Fibroblast of lung (primary cell): Measurements from ENCODE around the gene CFHR4.

Source experiments
- CTCF ChIP-seq, 2 donors: IDR thresholded peaks in 1 of 2; conservative IDR thresholded peaks in 1 of 2; 1 replicate in 1 of 2; 2 replicates in 1 of 2; pipeline ENCODE4 v1.5.1; 2011 to 2012; ENCODE audit warnings: low read length in 2 of 2, control low read depth in 1 of 2, inconsistent platforms in 1 of 2, low read depth in 1 of 2, mild to moderate bottlenecking in 1 of 2
- EZH2 ChIP-seq: IDR thresholded peaks from 2 replicates; pipeline ENCODE4 v1.5.1; 2012; ENCODE audit warnings: low read length, control low read depth, mild to moderate bottlenecking; ENCODE audit errors: missing control alignments

DNA sequence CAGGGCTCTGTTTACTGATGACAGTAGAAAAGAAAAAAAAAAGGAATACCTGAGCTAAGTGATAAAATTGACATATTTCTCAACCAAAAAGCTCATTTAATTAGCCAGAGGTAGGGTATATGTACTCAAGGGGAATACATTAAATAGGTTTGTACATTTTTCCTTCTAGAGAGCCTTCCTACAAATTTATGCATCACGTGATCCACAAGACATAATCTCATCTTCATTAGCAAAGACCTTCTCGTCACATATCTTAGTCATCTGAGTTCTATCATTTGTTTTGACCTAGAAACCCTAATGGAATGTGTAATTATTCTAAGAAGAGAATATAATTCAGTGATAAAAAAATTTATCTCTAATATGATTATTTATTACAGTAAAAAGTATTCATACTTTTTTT, 30.7 kb upstream of the CFHR4 start:
- no peak for TF ChIP-seq CTCF (conservative IDR thresholded peaks at IDR 0.05 in 1 of 2, IDR thresholded peaks at IDR 0.05 in 1 of 2; ENCODE audit: low read depth in 1 of 2, low read length in 2 of 2)
- TF ChIP-seq EZH2, result no peak
